Stimulated activated CD8-positive, alpha-beta memory T cell treated with anti-CD3 and anti-CD28 coated beads, Interleukin-4, amount 100 ng/mL, for 1 hour (primary cell): ENCODE results near the gene DENND2C.

ENCODE experiments used
- DNase-seq, 2 donors: peaks; one replicate each; pipeline ENCODE4 v3.0.0-alpha.2; 2020; ENCODE audit warnings: low read depth in 2 of 2, low spot score in 1 of 2

The DENND2C gene

DNA sequence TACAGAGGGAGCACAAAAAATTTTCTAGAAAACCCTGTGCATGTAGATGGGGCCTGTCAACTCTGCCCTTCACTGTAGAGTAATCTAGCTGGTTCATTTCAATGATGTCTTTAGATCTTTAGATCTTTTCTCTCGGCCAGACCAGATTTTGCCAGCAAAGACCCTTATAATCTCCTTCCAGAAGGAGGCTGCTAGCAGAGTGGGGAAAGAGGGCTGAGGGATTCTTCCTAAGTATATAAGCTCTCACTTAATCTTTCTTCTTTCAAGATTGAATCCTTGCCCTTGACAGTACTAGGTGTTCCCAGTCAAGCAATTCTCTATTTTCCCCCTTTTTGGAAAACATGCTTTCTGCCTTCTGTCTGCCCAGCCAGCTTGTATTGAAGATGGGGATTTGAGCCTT is 122.8 kb downstream of the DENND2C start:
- DNase-seq, result no peak

- no peak for DNase-seq
Measured at GRCh38 chr1:114545796-114546195, 124.1 kb downstream of the DENND2C start.

DNA sequence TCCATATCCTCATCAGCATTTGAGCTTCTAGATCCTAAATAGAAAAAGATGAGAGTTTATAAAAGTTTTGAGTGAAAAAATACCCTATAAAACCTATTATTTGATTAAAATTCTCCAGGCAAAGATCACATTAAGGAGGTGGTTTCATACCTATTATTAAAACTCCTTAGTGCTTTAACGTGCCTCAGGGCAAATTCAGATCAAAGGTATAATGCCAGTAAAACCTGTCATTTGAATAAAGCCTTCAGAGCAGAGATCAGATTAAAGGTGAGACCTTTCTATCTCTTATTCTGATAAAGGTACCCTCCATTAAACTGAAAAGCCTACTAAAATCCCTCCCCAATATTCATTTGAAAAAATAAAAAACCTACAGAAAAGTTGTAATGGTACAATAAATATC is 124.5 kb downstream of the DENND2C start:
- no peak for DNase-seq

- DNase-seq, result no peak
Measured at GRCh38 chr1:114540821-114541220, 129.0 kb downstream of the DENND2C start.

GRCh38 chr1:114540272-114540671 is 129.6 kb downstream of the DENND2C start:
- DNase-seq, result no peak

GRCh38 chr1:114536043-114536442 is 133.8 kb downstream of the DENND2C start:
- DNase-seq, result no peak

- DNase-seq, result no peak
Measured at GRCh38 chr1:114535401-114535800, 134.4 kb downstream of the DENND2C start.
